KMS-11 (cell line): ENCODE data around the gene DUSP22.

Source experiments
- H2AFZ ChIP-seq: fragments of 200-600 bp; sonication (generic); 2 replicates; pipeline ENCODE4 v1.6.1; 2016; ENCODE audit warnings: antibody characterized with exemption, mixed run types, low read depth
- H3K27ac ChIP-seq: fragments of 200-600 bp; sonication (generic); 2 replicates; pipeline ENCODE4 v1.6.1; 2016; ENCODE audit warnings: mild to moderate bottlenecking, mixed run types
- H3K27me3 ChIP-seq: fragments of 200-600 bp; sonication (generic); 2 replicates; pipeline ENCODE4 v1.6.1; 2017; ENCODE audit warnings: mild to moderate bottlenecking, low read depth, mixed run types, moderate library complexity; ENCODE audit not compliant: insufficient read depth
- H3K36me3 ChIP-seq: fragments of 200-600 bp; sonication (generic); 2 replicates; pipeline ENCODE4 v1.6.1; 2017; ENCODE audit warnings: mild to moderate bottlenecking, mixed run types; ENCODE audit not compliant: insufficient read depth
- H3K4me1 ChIP-seq: fragments of 200-600 bp; sonication (generic); 2 replicates; pipeline ENCODE4 v1.6.1; 2016; ENCODE audit warnings: mild to moderate bottlenecking, low read depth, mixed run types; ENCODE audit not compliant: poor library complexity, severe bottlenecking
- H3K4me2 ChIP-seq: fragments of 200-600 bp; sonication (generic); 2 replicates; pipeline ENCODE4 v1.7.0; 2016; ENCODE audit warnings: mild to moderate bottlenecking, mixed run types
- H3K4me3 ChIP-seq: fragments of 200-600 bp; sonication (generic); IDR thresholded peaks from 2 replicates; pipeline ENCODE4 v1.6.1; 2017; ENCODE audit warnings: low read depth, low read length, mixed read lengths; ENCODE audit not compliant: insufficient read depth
- H3K79me2 ChIP-seq: fragments of 200-600 bp; sonication (generic); 2 replicates; pipeline ENCODE4 v1.6.1; 2016; ENCODE audit warnings: low read depth, mixed run types; ENCODE audit not compliant: insufficient read depth
- H3K9ac ChIP-seq: fragments of 200-600 bp; sonication (generic); 2 replicates; pipeline ENCODE4 v1.6.1; 2016; ENCODE audit warnings: mild to moderate bottlenecking, mixed run types
- H4K20me1 ChIP-seq: fragments of 200-600 bp; sonication (generic); 2 replicates; pipeline ENCODE4 v1.6.1; 2016; ENCODE audit warnings: mild to moderate bottlenecking, mixed run types; ENCODE audit not compliant: insufficient read depth
- CTCF ChIP-seq: fragments of 200-600 bp; sonication (generic); conservative IDR thresholded peaks from 2 replicates; pipeline ENCODE4 v1.6.1; 2017; ENCODE audit warnings: low read depth, mild to moderate bottlenecking, antibody characterized with exemption, low read length, moderate library complexity, mixed read lengths

DUSP22 gene

GRCh38 chr6:300494-301198, 8.4 kb downstream of the DUSP22 start:
- no peak for TF ChIP-seq CTCF
- Histone ChIP-seq H3K27ac (no peak overlapping the region), H3K4me3 (no peak overlapping the region), H2AFZ (no peak overlapping the region), H3K36me3 (no peaks in the 10 kb centered on the region), H3K4me2 (no peak overlapping the region; the same call in 1 of the 2 replicates), H3K27me3 (no peaks in the 10 kb centered on the region), H3K79me2 (peaks cover 95% of the 10 kb centered on the region), H4K20me1 (no peaks in the 10 kb centered on the region), H3K9ac (no peak overlapping the region), H3K4me1 (peaks cover 97% of the 10 kb centered on the region)

GRCh38 chr6:301526-301925, 9.2 kb downstream of the DUSP22 start:
- Histone ChIP-seq H3K36me3 (no peaks in the 10 kb centered on the region), H3K4me3 (no peak overlapping the region), H3K79me2 (peaks cover 88% of the 10 kb centered on the region), H3K27ac (no peak overlapping the region), H2AFZ (no peak overlapping the region), H3K4me1 (peaks cover 97% of the 10 kb centered on the region), H3K4me2 (no peak overlapping the region), H4K20me1 (no peaks in the 10 kb centered on the region), H3K9ac (no peak overlapping the region), H3K27me3 (no peaks in the 10 kb centered on the region)
- TF ChIP-seq CTCF, result no peak

GRCh38 chr6:301929-302705, 9.8 kb downstream of the DUSP22 start:
- Histone ChIP-seq H3K79me2 (peaks cover 88% of the 10 kb centered on the region), H3K27me3 (no peaks in the 10 kb centered on the region), H3K4me2 (no peak overlapping the region; the same call in 1 of the 2 replicates), H3K36me3 (no peaks in the 10 kb centered on the region), H2AFZ (no peak overlapping the region), H3K27ac (no peak overlapping the region; the same call in 1 of the 2 replicates), H3K4me1 (peaks cover 97% of the 10 kb centered on the region), H3K4me3 (no peak overlapping the region), H3K9ac (no peak overlapping the region), H4K20me1 (no peaks in the 10 kb centered on the region)
- no peak for TF ChIP-seq CTCF

GRCh38 chr6:302760-303159, 10.5 kb downstream of the DUSP22 start:
- H3K36me3 ChIP-seq, result no peaks in the 10 kb centered on the region; the same call in 1 of the 2 replicates
- H3K9ac ChIP-seq, result no peak overlapping the region
- no peaks in the 10 kb centered on the region for H3K27me3 ChIP-seq
- H3K79me2 ChIP-seq, result peaks cover 88% of the 10 kb centered on the region
- H3K4me1 ChIP-seq, result peaks cover 97% of the 10 kb centered on the region
- no peak for TF ChIP-seq CTCF
- no peak overlapping the region for H3K4me3 ChIP-seq
- H3K4me2 ChIP-seq, result no peak overlapping the region; the same call in 1 of the 2 replicates
- no peaks in the 10 kb centered on the region for H4K20me1 ChIP-seq
- no peak overlapping the region; the same call in 1 of the 2 replicates for H3K27ac ChIP-seq
- H2AFZ ChIP-seq, result no peak overlapping the region
